H54 (cell line): ENCODE measurements around the gene POLE.

Experiments used
- DNase-seq: peaks from one replicate; pipeline ENCODE4 v3.0.0; 2011; ENCODE audit warnings: low spot score, mixed read lengths; ENCODE audit not compliant: insufficient read length
- FAIRE-seq: peaks from 3 replicates; lab custom pipeline; 2011; peaks lifted over from hg19 to GRCh38; lab: Jason Lieb, UNC
- POLR2A ChIP-seq: IDR thresholded peaks from 2 replicates; pipeline ENCODE4 v1.6.1; 2011; ENCODE audit warnings: low read depth, mild to moderate bottlenecking, low read length

POLE gene

GRCh38 chr12:132593071-132593470, 94.1 kb downstream of the POLE start:
- DNase-seq (no peak), FAIRE-seq (no peak)
- no peak for TF ChIP-seq POLR2A

GRCh38 chr12:132592282-132592970, 94.7 kb downstream of the POLE start:
- no peak for FAIRE-seq
- no peak for DNase-seq
- TF ChIP-seq POLR2A, result no peak

- FAIRE-seq (no peak), DNase-seq (no peak)
- no peak for TF ChIP-seq POLR2A
Measured at GRCh38 chr12:132591107-132591935, 95.8 kb downstream of the POLE start.

- no peak for DNase-seq
- no peak for FAIRE-seq
- no peak for TF ChIP-seq POLR2A
Measured at GRCh38 chr12:132588821-132589669, 98.1 kb downstream of the POLE start.

- TF ChIP-seq POLR2A, result no peak
- FAIRE-seq (no peak), DNase-seq (no peak)
Measured at GRCh38 chr12:132588319-132588718, 98.8 kb downstream of the POLE start.

GRCh38 chr12:132587781-132588180, 99.4 kb downstream of the POLE start:
- FAIRE-seq (no peak), DNase-seq (no peak)
- no peak for TF ChIP-seq POLR2A

GRCh38 chr12:132586929-132587328, 100.2 kb downstream of the POLE start:
- no peak for TF ChIP-seq POLR2A
- no peak for DNase-seq
- FAIRE-seq, result no peak

- FAIRE-seq (no peak), DNase-seq (no peak)
- no peak for TF ChIP-seq POLR2A
Measured at GRCh38 chr12:132585177-132585576, 102.0 kb downstream of the POLE start.

- FAIRE-seq (no peak), DNase-seq (no peak)
- TF ChIP-seq POLR2A, result no peak
Measured at GRCh38 chr12:132584429-132584828, 102.7 kb downstream of the POLE start.

GRCh38 chr12:132583736-132584135, 103.4 kb downstream of the POLE start:
- TF ChIP-seq POLR2A, result no peak
- DNase-seq (no peak), FAIRE-seq (no peak)

GRCh38 chr12:132583411-132583710, 103.8 kb downstream of the POLE start:
- DNase-seq, result no peak
- TF ChIP-seq POLR2A, result no peak
- no peak for FAIRE-seq

- no peak for FAIRE-seq
- TF ChIP-seq POLR2A, result no peak
- DNase-seq, result no peak
Measured at GRCh38 chr12:132582582-132583410, 104.3 kb downstream of the POLE start.

GRCh38 chr12:132582058-132582420, 105.1 kb downstream of the POLE start:
- no peak for TF ChIP-seq POLR2A
- DNase-seq (no peak), FAIRE-seq (no peak)
